ENCODE measurements around the gene UTP11.

DNA sequence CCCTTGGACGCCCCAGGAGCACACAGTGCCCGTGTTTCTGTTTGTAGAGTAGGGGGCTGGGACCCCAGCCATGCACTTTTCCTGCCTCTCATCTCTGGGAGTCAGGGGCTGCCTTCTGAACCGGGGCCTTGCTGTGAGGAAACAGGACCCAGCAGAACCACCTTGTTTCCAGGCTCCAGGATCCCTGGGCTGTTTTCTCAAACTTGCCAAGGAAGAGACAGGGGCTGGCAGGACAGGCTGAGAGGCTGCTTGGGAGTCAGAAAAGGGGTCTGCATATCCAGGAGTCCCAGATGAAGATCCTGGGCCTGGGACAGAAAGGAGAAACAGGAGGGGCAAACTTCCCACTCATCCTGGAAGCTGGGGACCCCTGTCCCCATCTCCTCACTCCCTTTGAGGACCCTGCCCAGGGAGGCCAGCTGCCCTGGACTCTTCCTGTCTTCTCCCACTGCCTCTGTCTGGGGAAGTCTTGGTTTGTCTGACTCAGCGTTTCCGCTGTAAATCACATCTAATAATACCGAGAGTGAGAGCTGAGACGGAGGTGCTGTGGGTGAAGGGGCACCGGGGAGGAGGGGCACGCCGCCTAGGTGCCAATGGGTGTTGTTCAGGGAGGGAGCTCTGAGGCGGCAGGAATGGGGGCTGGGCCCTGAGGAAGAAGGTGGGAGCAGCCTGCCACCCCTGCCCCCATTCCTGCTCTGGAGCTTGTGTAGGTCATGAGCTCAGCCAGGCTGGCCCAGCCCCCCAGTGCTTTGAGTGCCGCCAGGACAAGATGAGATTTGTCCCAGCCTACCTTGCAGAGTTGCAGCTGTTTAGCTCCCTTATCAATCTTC lies 17.4 kb downstream of the UTP11 start:
- TF ChIP-seq, protein P1, sequence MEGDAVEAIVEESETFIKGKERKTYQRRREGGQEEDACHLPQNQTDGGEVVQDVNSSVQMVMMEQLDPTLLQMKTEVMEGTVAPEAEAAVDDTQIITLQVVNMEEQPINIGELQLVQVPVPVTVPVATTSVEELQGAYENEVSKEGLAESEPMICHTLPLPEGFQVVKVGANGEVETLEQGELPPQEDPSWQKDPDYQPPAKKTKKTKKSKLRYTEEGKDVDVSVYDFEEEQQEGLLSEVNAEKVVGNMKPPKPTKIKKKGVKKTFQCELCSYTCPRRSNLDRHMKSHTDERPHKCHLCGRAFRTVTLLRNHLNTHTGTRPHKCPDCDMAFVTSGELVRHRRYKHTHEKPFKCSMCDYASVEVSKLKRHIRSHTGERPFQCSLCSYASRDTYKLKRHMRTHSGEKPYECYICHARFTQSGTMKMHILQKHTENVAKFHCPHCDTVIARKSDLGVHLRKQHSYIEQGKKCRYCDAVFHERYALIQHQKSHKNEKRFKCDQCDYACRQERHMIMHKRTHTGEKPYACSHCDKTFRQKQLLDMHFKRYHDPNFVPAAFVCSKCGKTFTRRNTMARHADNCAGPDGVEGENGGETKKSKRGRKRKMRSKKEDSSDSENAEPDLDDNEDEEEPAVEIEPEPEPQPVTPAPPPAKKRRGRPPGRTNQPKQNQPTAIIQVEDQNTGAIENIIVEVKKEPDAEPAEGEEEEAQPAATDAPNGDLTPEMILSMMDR (conservative IDR thresholded peaks at IDR 0.05; ENCODE audit: low read length): no peak
- no peak for TF ChIP-seq EZH2phosphoT487 (IDR thresholded peaks at IDR 0.05; ENCODE audit: borderline replicate concordance, low read depth, low read length)

All from OCI-LY7 (cell line).